Gastrocnemius medialis (tissue), 4 donors: Measurements from ENCODE around the gene OAF. TPM values are rescaled to one million over a fixed set of nuclear protein-coding genes. Genes with fewer than 3 reads are reported as not detected.

Experiments
- ATAC-seq, 2 donors: fragments of 150-250 bp; one replicate each; pipeline ENCODE4 v1.9.1; 2016
- DNase-seq, 2 donors: peaks; one replicate each; pipeline ENCODE4 v3.0.0-alpha.2; 2019
- H3K27ac ChIP-seq, 4 donors: fragments of 200-600 bp; sonication (generic); 1 replicate in 1 of 4; 2 replicates in 3 of 4; pipeline ENCODE4 v1.5.1; 2016 to 2018; ENCODE audit warnings: mild to moderate bottlenecking in 2 of 4, moderate library complexity in 1 of 4
- H3K27me3 ChIP-seq, 3 donors: fragments of 200-600 bp; sonication (generic) in 2 of 3; 1 replicate in 1 of 3; 2 replicates in 2 of 3; pipeline versions ENCODE4 v1.5.1 to v1.6.0; 2016 to 2019; ENCODE audit warnings: mild to moderate bottlenecking in 1 of 3, moderate library complexity in 1 of 3
- H3K36me3 ChIP-seq, 2 donors: fragments of 200-600 bp; sonication (generic) in 1 of 2; one replicate each; pipeline ENCODE4 v1.5.1; 2017 to 2018
- H3K4me1 ChIP-seq, 2 donors: fragments of 200-600 bp; sonication (generic) in 1 of 2; one replicate each; pipeline ENCODE4 v1.5.1; 2016 to 2017; ENCODE audit warnings: mild to moderate bottlenecking in 2 of 2
- H3K4me3 ChIP-seq, 4 donors: fragments of 200-600 bp; sonication (generic) in 3 of 4; 1 replicate in 1 of 4; 2 replicates in 3 of 4; pipeline ENCODE4 v1.5.1; 2016 to 2019; ENCODE audit warnings: mild to moderate bottlenecking in 2 of 4
- H3K9me3 ChIP-seq, 3 donors: fragments of 200-600 bp; sonication (generic) in 2 of 3; 1 replicate in 1 of 3; 2 replicates in 2 of 3; pipeline ENCODE4 v1.5.1; 2016 to 2019
- CTCF ChIP-seq, 5 experiments: fragments of 450-650 bp in 3 of 5; fragments of 200-600 bp in 2 of 5; sonication (generic) in 2 of 5; IDR thresholded peaks in 4 of 5; conservative IDR thresholded peaks in 1 of 5; 1 replicate in 4 of 5; 2 replicates in 1 of 5; pipeline ENCODE4 v1.5.1; 2016 to 2019; ENCODE audit warnings: antibody characterized with exemption in 5 of 5, mild to moderate bottlenecking in 3 of 5, moderate library complexity in 3 of 5
- POLR2A ChIP-seq, 2 donors: fragments of 450-650 bp; IDR thresholded peaks; one replicate each; pipeline ENCODE4 v1.6.1; 2017; ENCODE audit warnings: antibody characterized with exemption in 2 of 2, mild to moderate bottlenecking in 2 of 2, moderate library complexity in 2 of 2
- in situ Hi-C, 4 donors: fragments of 200-750 bp; cut with MboI; loops; one replicate each; pipeline versions ENCODE4 v1.15.0 to v1.8.0; 2017; ENCODE audit warnings: low sequenced_read_pairs in 4 of 4
- intact Hi-C: fragments of 100-400 bp; cut with DNase I; formaldehyde crosslinking; loops from one replicate; pipeline ENCODE4 v1.15.1; 2023; ENCODE audit warnings: low total_unique reads
- total RNA-seq, 4 donors: library from RNA; depleted of rRNA; stranded (reverse); fragments of >200 nt; gene quantifications; one replicate each; pipeline versions ENCODE4 v1.1.0 to v1.2.3, GENCODE V29; 2016

OAF gene
- total RNA-seq, 4 donors from 2014 or later = 8.7 to 17.5 (median 10.1) TPM

GRCh38 chr11:120233207-120233803 lies 22.5 kb downstream of the OAF start:
- no peak overlapping the region for H3K27ac ChIP-seq
- peaks cover 0 to 6% (median 0%) of the 10 kb centered on the region in 3 donors for H3K27me3 ChIP-seq
- no peaks in the 10 kb centered on the region for H3K4me1 ChIP-seq
- H3K9me3 ChIP-seq = no peaks in the 10 kb centered on the region
- no peak for DNase-seq
- no peaks in the 10 kb centered on the region for H3K36me3 ChIP-seq
- no peak overlapping the region for H3K4me3 ChIP-seq
- in situ Hi-C loops = loop anchor here in 1 of 4 donors (10.0 kb wide), 1 partner anchor 61 kb away; no protein-coding TSS in a partner anchor
- TF ChIP-seq POLR2A (IDR thresholded peaks at IDR 0.05) (no peak), CTCF (IDR thresholded peaks at IDR 0.05 in 4 of 5, conservative IDR thresholded peaks at IDR 0.05 in 1 of 5) (no peak)
- ATAC-seq = no peak
- intact Hi-C loops = no loop called here

DNA sequence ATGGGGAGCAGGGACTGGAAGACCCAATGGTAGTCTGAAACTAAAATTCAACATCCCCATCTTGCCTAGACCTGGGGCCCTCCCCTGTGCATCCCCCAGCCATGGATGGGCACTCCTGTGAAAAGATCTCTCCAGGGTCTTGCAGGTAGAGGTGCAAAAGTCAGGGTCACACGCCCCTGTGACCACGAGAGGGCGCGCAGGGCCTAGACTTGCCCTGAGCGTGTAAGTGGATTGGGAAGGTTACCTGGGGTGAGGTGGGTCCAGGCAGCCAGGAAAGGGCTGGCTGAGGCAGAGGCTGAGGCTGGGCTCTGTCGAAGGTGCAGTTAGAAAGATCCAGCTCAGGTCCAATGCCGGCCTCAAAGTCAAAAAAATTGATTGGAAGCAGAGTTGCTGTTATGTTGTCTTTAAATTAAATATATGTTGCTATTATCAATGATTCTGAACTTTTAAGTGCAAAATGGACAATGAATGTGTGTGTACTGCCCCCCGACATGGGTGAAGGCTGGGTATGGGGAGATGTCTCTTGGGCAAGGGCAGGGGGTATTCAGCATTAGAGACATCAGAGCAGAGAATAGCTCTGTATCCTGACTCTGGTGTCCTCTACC lies 24.3 kb downstream of the OAF start:
- intact Hi-C loops (loop anchor here (1.0 kb wide), 1 partner anchor 65 kb away; no protein-coding TSS in a partner anchor), in situ Hi-C loops (loop anchor here in 1 of 4 donors (10.0 kb wide), 1 partner anchor 60 kb away; no protein-coding TSS in a partner anchor)
- peaks cover 9 to 12% (median 9%) of the 10 kb centered on the region in 3 donors for H3K27me3 ChIP-seq
- TF ChIP-seq POLR2A (IDR thresholded peaks at IDR 0.05) = no peak
- TF ChIP-seq CTCF (IDR thresholded peaks at IDR 0.05 in 4 of 5, conservative IDR thresholded peaks at IDR 0.05 in 1 of 5) = peak; percentile 37 to 63 (median 60)
- H3K4me3 ChIP-seq = no peak overlapping the region
- no peaks in the 10 kb centered on the region for H3K9me3 ChIP-seq
- H3K27ac ChIP-seq = no peak overlapping the region
- ATAC-seq = peak in 1 of 2 donors; percentile 64
- DNase-seq = no peak
- H3K4me1 ChIP-seq = peaks cover 0 to 3% of the 10 kb centered on the region in 2 donors
- H3K36me3 ChIP-seq = no peaks in the 10 kb centered on the region

- no peaks in the 10 kb centered on the region for H3K9me3 ChIP-seq
- peaks cover 0 to 3% of the 10 kb centered on the region in 2 donors for H3K4me1 ChIP-seq
- no peak for TF ChIP-seq CTCF (IDR thresholded peaks at IDR 0.05 in 4 of 5, conservative IDR thresholded peaks at IDR 0.05 in 1 of 5)
- no peak for TF ChIP-seq POLR2A (IDR thresholded peaks at IDR 0.05)
- no peak overlapping the region for H3K4me3 ChIP-seq
- no peak for ATAC-seq
- intact Hi-C loops (no loop called here), in situ Hi-C loops (loop anchor here in 1 of 4 donors (10.0 kb wide), 1 partner anchor 58 kb away; no protein-coding TSS in a partner anchor)
- H3K27me3 ChIP-seq = peaks cover 17 to 25% (median 21%) of the 10 kb centered on the region in 3 donors
- no peak for DNase-seq
- no peak overlapping the region for H3K27ac ChIP-seq
- no peaks in the 10 kb centered on the region for H3K36me3 ChIP-seq
These were observed 25.6 kb downstream of the OAF start for GRCh38 chr11:120236169-120237107.

GRCh38 chr11:120238968-120239620 lies 28.3 kb downstream of the OAF start:
- ATAC-seq (no peak), DNase-seq (no peak)
- Histone ChIP-seq H3K36me3 (no peaks in the 10 kb centered on the region), H3K27ac (no peak overlapping the region), H3K27me3 (peaks cover 23 to 38% (median 24%) of the 10 kb centered on the region in 3 donors), H3K9me3 (no peaks in the 10 kb centered on the region), H3K4me3 (no peak overlapping the region), H3K4me1 (peaks cover 0 to 3% of the 10 kb centered on the region in 2 donors)
- intact Hi-C loops (no loop called here), in situ Hi-C loops (loop anchor here in 1 of 4 donors (10.0 kb wide), 1 partner anchor 56 kb away; no protein-coding TSS in a partner anchor)
- no peak for TF ChIP-seq POLR2A (IDR thresholded peaks at IDR 0.05)
- TF ChIP-seq CTCF (IDR thresholded peaks at IDR 0.05 in 4 of 5, conservative IDR thresholded peaks at IDR 0.05 in 1 of 5) = no peak
